Fibroblast of lung (primary cell): ENCODE measurements around the gene SAYSD1. TPM values are rescaled to one million over a fixed set of nuclear protein-coding genes. Genes with fewer than 3 reads are reported as not detected.

Source experiments
- DNase-seq, 2 donors: peaks; one replicate each; pipeline versions ENCODE4 v3.0.0 to v3.0.0-alpha.2; 2010; ENCODE audit warnings: low read depth in 2 of 2
- H2AFZ ChIP-seq: 2 replicates; pipeline ENCODE4 v1.5.1; 2012; ENCODE audit warnings: low read length, control low read depth, inconsistent platforms
- H3K27ac ChIP-seq: 2 replicates; pipeline ENCODE4 v1.5.1; 2011; ENCODE audit warnings: low read length, control low read depth; ENCODE audit not compliant: insufficient read depth
- H3K27me3 ChIP-seq: 2 replicates; pipeline ENCODE4 v1.5.1; 2011; ENCODE audit warnings: mild to moderate bottlenecking, low read length; ENCODE audit not compliant: control insufficient read depth, insufficient read depth
- H3K36me3 ChIP-seq: 2 replicates; pipeline ENCODE4 v1.5.1; 2011; ENCODE audit warnings: low read length; ENCODE audit not compliant: control insufficient read depth, insufficient read depth
- H3K4me1 ChIP-seq: 2 replicates; pipeline ENCODE4 v1.5.1; 2011; ENCODE audit warnings: low read length; ENCODE audit not compliant: control insufficient read depth, insufficient read depth; ENCODE audit errors: extremely low read depth
- H3K4me2 ChIP-seq: 2 replicates; pipeline ENCODE4 v1.5.1; 2011; ENCODE audit warnings: low read length, control low read depth; ENCODE audit not compliant: insufficient read depth; ENCODE audit errors: extremely low read depth
- H3K4me3 ChIP-seq, 4 experiments: fragments of 200-600 bp in 1 of 4; sonication (generic) in 1 of 4; replicated peaks in 1 of 4; 2 replicates each; pipeline ENCODE4 v1.5.1; 2011 to 2016; ENCODE audit warnings: low read length in 4 of 4, low read depth in 3 of 4, mild to moderate bottlenecking in 3 of 4, control low read depth in 2 of 4, inconsistent platforms in 1 of 4, mixed read lengths in 1 of 4; ENCODE audit not compliant: insufficient read depth in 1 of 4; ENCODE audit errors: control extremely low read depth in 1 of 4
- H3K79me2 ChIP-seq: 2 replicates; pipeline ENCODE4 v1.5.1; 2012; ENCODE audit warnings: mild to moderate bottlenecking, low read length, inconsistent platforms; ENCODE audit not compliant: control insufficient read depth, insufficient read depth
- H3K9ac ChIP-seq: 2 replicates; pipeline ENCODE4 v1.5.1; 2011; ENCODE audit warnings: mild to moderate bottlenecking, low read length, control low read depth; ENCODE audit not compliant: insufficient read depth
- H3K9me3 ChIP-seq: 2 replicates; pipeline ENCODE4 v1.5.1; 2012; ENCODE audit warnings: low read depth, low read length; ENCODE audit not compliant: control insufficient read depth, insufficient read depth
- H4K20me1 ChIP-seq: 2 replicates; pipeline ENCODE4 v1.5.1; 2011; ENCODE audit warnings: low read length; ENCODE audit not compliant: control insufficient read depth, insufficient read depth; ENCODE audit errors: extremely low read depth
- CTCF ChIP-seq, 2 donors: IDR thresholded peaks in 1 of 2; conservative IDR thresholded peaks in 1 of 2; 1 replicate in 1 of 2; 2 replicates in 1 of 2; pipeline ENCODE4 v1.5.1; 2011 to 2012; ENCODE audit warnings: low read length in 2 of 2, control low read depth in 1 of 2, inconsistent platforms in 1 of 2, low read depth in 1 of 2, mild to moderate bottlenecking in 1 of 2
- EZH2 ChIP-seq: IDR thresholded peaks from 2 replicates; pipeline ENCODE4 v1.5.1; 2012; ENCODE audit warnings: low read length, control low read depth, mild to moderate bottlenecking; ENCODE audit errors: missing control alignments
- polyA plus RNA-seq, 2 donors: library from polyadenylated mRNA; depleted of rRNA in 1 of 2; stranded (reverse) in 1 of 2; unstranded in 1 of 2; fragments of >200 nt; gene quantifications; 2 replicates each; pipeline ENCODE4 v1.2.1, GENCODE V29; 2011 to 2012; ENCODE audit warnings: missing spikeins in 1 of 2
- total RNA-seq: library from RNA; depleted of rRNA; stranded (reverse); fragments of >200 nt; gene quantifications from 2 replicates; pipeline ENCODE4 v1.2.1, GENCODE V29; 2014

SAYSD1 gene
- total and polyA plus RNA-seq, 2 donors (not counting 1 experiment from before 2014, with no cell fraction given) = 11.9 to 13.9 TPM

GRCh38 chr6:39054577-39055142 is 60.3 kb downstream of the SAYSD1 start:
- Histone ChIP-seq H3K9me3 (no peaks in the 10 kb centered on the region), H4K20me1 (no peaks in the 10 kb centered on the region), H3K36me3 (no peaks in the 10 kb centered on the region), H3K4me2 (no peak overlapping the region), H3K4me1 (no peaks in the 10 kb centered on the region), H3K27me3 (no peaks in the 10 kb centered on the region), H3K27ac (no peak overlapping the region), H3K79me2 (no peaks in the 10 kb centered on the region), H2AFZ (no peak overlapping the region), H3K4me3 (no peak overlapping the region), H3K9ac (no peak overlapping the region)
- DNase-seq = no peak
- TF ChIP-seq EZH2 = no peak
- no peak for TF ChIP-seq CTCF (conservative IDR thresholded peaks at IDR 0.05 in 1 of 2, IDR thresholded peaks at IDR 0.05 in 1 of 2; ENCODE audit: low read depth in 1 of 2, low read length in 2 of 2)

Other genes starting within 250 kb of the SAYSD1 start
- gene GLP1R, start 66.4 kb downstream of the SAYSD1 start, total RNA-seq = not detected in 2 replicates
- gene GLP1R, start 66.4 kb downstream of the SAYSD1 start, polyA plus RNA-seq = not detected in 2 replicates
- gene KCNK5, start 114.3 kb upstream of the SAYSD1 start, total RNA-seq = under 0.01 and 0.26 TPM in 2 replicates
- gene KCNK5, start 114.3 kb upstream of the SAYSD1 start, polyA plus RNA-seq = 0.01 and 0.02 TPM in 2 replicates
- not detected in 2 replicates for gene KCNK17, start 199.2 kb upstream of the SAYSD1 start, total RNA-seq
- gene KCNK17, start 199.2 kb upstream of the SAYSD1 start, polyA plus RNA-seq = not detected in 2 replicates
- gene KCNK16, start 207.5 kb upstream of the SAYSD1 start, total RNA-seq = not detected in 2 replicates
- not detected in 2 replicates for gene KCNK16, start 207.5 kb upstream of the SAYSD1 start, polyA plus RNA-seq